GM23338 (cell line): ENCODE results near the gene AGAP3. TPM values are rescaled to one million over a fixed set of nuclear protein-coding genes. Genes with fewer than 3 reads are reported as not detected.

Experiments
- ATAC-seq: fragments of 200-7000 bp; cut with Tn5 transposase; 3 replicates; pipeline ENCODE4 v1.9.1; 2020
- DNase-seq: peaks from one replicate; pipeline ENCODE4 v3.0.0-alpha.2; 2015; ENCODE audit warnings: low spot score
- H2AFZ ChIP-seq: fragments of 200-600 bp; sonication (generic); 2 replicates; pipeline ENCODE4 v1.8.0; 2016; ENCODE audit warnings: antibody characterized with exemption, mild to moderate bottlenecking, moderate library complexity
- H3F3A ChIP-seq: fragments of 200-600 bp; sonication (generic); replicated peaks from 2 replicates; pipeline ENCODE4 v1.8.0; 2017; ENCODE audit warnings: antibody characterized with exemption, mixed run types, low read depth
- H3K27ac ChIP-seq: fragments of 200-600 bp; sonication (generic); 2 replicates; pipeline ENCODE4 v1.6.1; 2016; ENCODE audit warnings: low read depth
- H3K27me3 ChIP-seq: fragments of 200-600 bp; sonication (generic); 2 replicates; pipeline ENCODE4 v1.8.0; 2016; ENCODE audit warnings: mild to moderate bottlenecking, mixed run types, moderate library complexity; ENCODE audit not compliant: insufficient read depth
- H3K36me3 ChIP-seq: fragments of 200-600 bp; sonication (generic); 2 replicates; pipeline ENCODE4 v1.8.0; 2016; ENCODE audit warnings: mild to moderate bottlenecking; ENCODE audit not compliant: insufficient read depth
- H3K4me1 ChIP-seq: fragments of 200-600 bp; sonication (generic); 2 replicates; pipeline ENCODE4 v1.8.0; 2016; ENCODE audit warnings: mild to moderate bottlenecking, moderate library complexity; ENCODE audit not compliant: insufficient read depth
- H3K4me2 ChIP-seq: fragments of 200-600 bp; sonication (generic); 2 replicates; pipeline ENCODE4 v1.7.1; 2017; ENCODE audit warnings: mixed run types
- H3K4me3 ChIP-seq: fragments of 200-600 bp; sonication (generic); 2 replicates; pipeline ENCODE4 v1.6.1; 2016; ENCODE audit warnings: mixed run types
- H3K79me2 ChIP-seq: fragments of 200-600 bp; sonication (generic); replicated peaks from 2 replicates; pipeline ENCODE4 v1.8.0; 2017; ENCODE audit warnings: mild to moderate bottlenecking; ENCODE audit not compliant: insufficient read depth
- H3K9me2 ChIP-seq: fragments of 200-600 bp; sonication (generic); 2 replicates; pipeline ENCODE4 v1.8.0; 2017; ENCODE audit not compliant: insufficient read depth
- H4K20me1 ChIP-seq: fragments of 200-600 bp; sonication (generic); replicated peaks from 2 replicates; pipeline ENCODE4 v1.8.0; 2017; ENCODE audit warnings: mild to moderate bottlenecking; ENCODE audit not compliant: insufficient read depth
- H3K27ac Mint-ChIP-seq: 2 replicates; pipeline ENCODE4 v1.8.0; 2020; ENCODE audit warnings: inconsistent platforms, mild to moderate bottlenecking, moderate library complexity, mixed read lengths
- H3K27me3 Mint-ChIP-seq: 3 replicates; pipeline ENCODE4 v1.8.0; 2022; ENCODE audit warnings: low read depth, mild to moderate bottlenecking, moderate library complexity, mixed read lengths, inconsistent platforms; ENCODE audit not compliant: insufficient read depth, poor library complexity
- H3K36me3 Mint-ChIP-seq: 3 replicates; pipeline ENCODE4 v1.8.0; 2021; ENCODE audit warnings: low read depth, mild to moderate bottlenecking, inconsistent platforms, moderate library complexity, mixed read lengths
- H3K4me1 Mint-ChIP-seq: 3 replicates; pipeline ENCODE4 v1.8.0; 2020; ENCODE audit warnings: mild to moderate bottlenecking, inconsistent platforms, mixed read lengths
- H3K4me3 Mint-ChIP-seq: 3 replicates; pipeline ENCODE4 v1.8.0; 2021; ENCODE audit warnings: moderate library complexity, mild to moderate bottlenecking, inconsistent platforms, mixed read lengths
- H3K9me3 Mint-ChIP-seq: 3 replicates; pipeline ENCODE4 v1.8.0; 2020; ENCODE audit warnings: moderate library complexity, mild to moderate bottlenecking, inconsistent platforms, mixed read lengths
- CREB1 ChIP-seq: fragments of 250-450 bp; sonication (Bioruptor Pico); IDR thresholded peaks from 2 replicates; pipeline ENCODE4 v1.5.0; 2020; ENCODE audit warnings: low read depth, mild to moderate bottlenecking, moderate library complexity
- EZH2 ChIP-seq: fragments of 200-600 bp; sonication (generic); IDR thresholded peaks from one replicate; pipeline ENCODE4 v1.8.0; 2017; ENCODE audit warnings: antibody characterized with exemption, mild to moderate bottlenecking, low read depth; ENCODE audit not compliant: unreplicated experiment
- EZH2phosphoT487 ChIP-seq: fragments of 200-600 bp; sonication (generic); IDR thresholded peaks from one replicate; pipeline ENCODE4 v1.8.1; 2018; ENCODE audit warnings: antibody characterized with exemption; ENCODE audit not compliant: unreplicated experiment
- JUNB ChIP-seq: IDR thresholded peaks from one replicate; pipeline ENCODE4 v1.6.1; 2016; ENCODE audit warnings: antibody characterized with exemption; ENCODE audit not compliant: unreplicated experiment
- NANOG ChIP-seq: IDR thresholded peaks from 2 replicates; pipeline ENCODE4 v1.6.1; 2016; ENCODE audit warnings: antibody characterized with exemption, borderline replicate concordance
- POLR2AphosphoS5 ChIP-seq: IDR thresholded peaks from 2 replicates; pipeline ENCODE4 v1.6.1; 2016; ENCODE audit warnings: antibody characterized with exemption, low read depth
- STAT1 ChIP-seq: IDR thresholded peaks from one replicate; pipeline ENCODE4 v1.6.1; 2016; ENCODE audit warnings: antibody characterized with exemption; ENCODE audit not compliant: unreplicated experiment
- ZNF114 ChIP-seq: fragments of 250-450 bp; sonication (Bioruptor Pico); IDR thresholded peaks from 2 replicates; pipeline ENCODE4 v1.5.0; 2020; ENCODE audit warnings: mild to moderate bottlenecking, moderate library complexity
- ZNF331 ChIP-seq: fragments of 250-450 bp; sonication (Bioruptor Pico); IDR thresholded peaks from 2 replicates; pipeline ENCODE4 v1.5.0; 2020; ENCODE audit warnings: low read depth, mild to moderate bottlenecking, moderate library complexity
- polyA plus RNA-seq: library from polyadenylated mRNA; unstranded; fragments of >200 nt; fragmentation: Nextera tagmentation; extraction: Ambion mirVana; gene quantifications from 2 replicates; pipeline ENCODE4 v1.2.1, GENCODE V29; 2016
- total RNA-seq: library from RNA; depleted of rRNA; stranded (reverse); fragments of >200 nt; shearing (Covaris generic); gene quantifications from 2 replicates; pipeline ENCODE4 v1.2.3, GENCODE V29; 2014
- TF ChIP-seq, protein P1 (sequence below): IDR thresholded peaks from one replicate; pipeline ENCODE4 v1.6.1; 2018; ENCODE audit warnings: antibody characterized with exemption; ENCODE audit not compliant: unreplicated experiment
- TF ChIP-seq, protein P2 (sequence below), 2 experiments: fragments of 200-600 bp in 1 of 2; sonication (generic) in 1 of 2; conservative IDR thresholded peaks; 2 replicates each; pipeline versions ENCODE4 v1.5.1 to v1.6.1; 2016 to 2017; ENCODE audit warnings: antibody characterized with exemption in 2 of 2, low read depth in 2 of 2, mild to moderate bottlenecking in 2 of 2, moderate library complexity in 1 of 2
- TF ChIP-seq, protein P3 (sequence below): fragments of 250-450 bp; sonication (Bioruptor Pico); IDR thresholded peaks from 2 replicates; pipeline ENCODE4 v1.5.0; 2020; ENCODE audit warnings: mild to moderate bottlenecking, moderate library complexity
- TF ChIP-seq, protein P4 (sequence below): IDR thresholded peaks from 2 replicates; pipeline ENCODE4 v1.6.1; 2016; ENCODE audit warnings: antibody characterized with exemption

Gene AGAP3
- total and polyA plus RNA-seq, 2 experiments from 2014 or later: 24.0 to 39.2 TPM

DNA sequence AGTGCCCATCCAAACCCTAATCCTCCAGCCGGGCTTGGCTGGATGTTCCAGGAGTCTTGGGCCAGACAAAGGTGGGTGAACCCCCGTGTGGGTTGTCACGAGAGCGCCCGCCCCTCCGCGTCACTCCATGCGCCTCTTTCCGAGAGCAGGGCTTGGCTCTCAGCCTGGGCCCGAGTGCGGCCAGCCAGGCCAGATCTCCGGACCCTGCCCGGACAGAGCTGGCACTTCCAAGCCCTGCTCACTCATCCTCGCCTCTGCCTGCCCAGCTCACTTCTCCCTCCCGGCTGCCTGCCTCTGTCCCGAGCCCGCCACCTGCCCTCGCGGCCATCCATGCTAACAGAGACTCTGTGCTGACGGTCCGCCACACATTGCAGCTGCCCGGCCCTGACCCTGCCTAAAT lies 34.6 kb downstream of the AGAP3 start:
- TF ChIP-seq, protein P1, sequence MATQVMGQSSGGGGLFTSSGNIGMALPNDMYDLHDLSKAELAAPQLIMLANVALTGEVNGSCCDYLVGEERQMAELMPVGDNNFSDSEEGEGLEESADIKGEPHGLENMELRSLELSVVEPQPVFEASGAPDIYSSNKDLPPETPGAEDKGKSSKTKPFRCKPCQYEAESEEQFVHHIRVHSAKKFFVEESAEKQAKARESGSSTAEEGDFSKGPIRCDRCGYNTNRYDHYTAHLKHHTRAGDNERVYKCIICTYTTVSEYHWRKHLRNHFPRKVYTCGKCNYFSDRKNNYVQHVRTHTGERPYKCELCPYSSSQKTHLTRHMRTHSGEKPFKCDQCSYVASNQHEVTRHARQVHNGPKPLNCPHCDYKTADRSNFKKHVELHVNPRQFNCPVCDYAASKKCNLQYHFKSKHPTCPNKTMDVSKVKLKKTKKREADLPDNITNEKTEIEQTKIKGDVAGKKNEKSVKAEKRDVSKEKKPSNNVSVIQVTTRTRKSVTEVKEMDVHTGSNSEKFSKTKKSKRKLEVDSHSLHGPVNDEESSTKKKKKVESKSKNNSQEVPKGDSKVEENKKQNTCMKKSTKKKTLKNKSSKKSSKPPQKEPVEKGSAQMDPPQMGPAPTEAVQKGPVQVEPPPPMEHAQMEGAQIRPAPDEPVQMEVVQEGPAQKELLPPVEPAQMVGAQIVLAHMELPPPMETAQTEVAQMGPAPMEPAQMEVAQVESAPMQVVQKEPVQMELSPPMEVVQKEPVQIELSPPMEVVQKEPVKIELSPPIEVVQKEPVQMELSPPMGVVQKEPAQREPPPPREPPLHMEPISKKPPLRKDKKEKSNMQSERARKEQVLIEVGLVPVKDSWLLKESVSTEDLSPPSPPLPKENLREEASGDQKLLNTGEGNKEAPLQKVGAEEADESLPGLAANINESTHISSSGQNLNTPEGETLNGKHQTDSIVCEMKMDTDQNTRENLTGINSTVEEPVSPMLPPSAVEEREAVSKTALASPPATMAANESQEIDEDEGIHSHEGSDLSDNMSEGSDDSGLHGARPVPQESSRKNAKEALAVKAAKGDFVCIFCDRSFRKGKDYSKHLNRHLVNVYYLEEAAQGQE: no peak
- TF ChIP-seq ZNF331 (no peak), EZH2phosphoT487 (no peak), ZNF114 (CRISPR knock-in tag) (no peak), EZH2 (no peak), JUNB (no peak), POLR2AphosphoS5 (no peak), CREB1 (no peak), STAT1 (no peak), NANOG (no peak)
- TF ChIP-seq, protein P2, sequence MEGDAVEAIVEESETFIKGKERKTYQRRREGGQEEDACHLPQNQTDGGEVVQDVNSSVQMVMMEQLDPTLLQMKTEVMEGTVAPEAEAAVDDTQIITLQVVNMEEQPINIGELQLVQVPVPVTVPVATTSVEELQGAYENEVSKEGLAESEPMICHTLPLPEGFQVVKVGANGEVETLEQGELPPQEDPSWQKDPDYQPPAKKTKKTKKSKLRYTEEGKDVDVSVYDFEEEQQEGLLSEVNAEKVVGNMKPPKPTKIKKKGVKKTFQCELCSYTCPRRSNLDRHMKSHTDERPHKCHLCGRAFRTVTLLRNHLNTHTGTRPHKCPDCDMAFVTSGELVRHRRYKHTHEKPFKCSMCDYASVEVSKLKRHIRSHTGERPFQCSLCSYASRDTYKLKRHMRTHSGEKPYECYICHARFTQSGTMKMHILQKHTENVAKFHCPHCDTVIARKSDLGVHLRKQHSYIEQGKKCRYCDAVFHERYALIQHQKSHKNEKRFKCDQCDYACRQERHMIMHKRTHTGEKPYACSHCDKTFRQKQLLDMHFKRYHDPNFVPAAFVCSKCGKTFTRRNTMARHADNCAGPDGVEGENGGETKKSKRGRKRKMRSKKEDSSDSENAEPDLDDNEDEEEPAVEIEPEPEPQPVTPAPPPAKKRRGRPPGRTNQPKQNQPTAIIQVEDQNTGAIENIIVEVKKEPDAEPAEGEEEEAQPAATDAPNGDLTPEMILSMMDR (conservative IDR thresholded peaks at IDR 0.05; ENCODE audit: low read depth in 2 of 2): no peak
- TF ChIP-seq, protein P3, sequence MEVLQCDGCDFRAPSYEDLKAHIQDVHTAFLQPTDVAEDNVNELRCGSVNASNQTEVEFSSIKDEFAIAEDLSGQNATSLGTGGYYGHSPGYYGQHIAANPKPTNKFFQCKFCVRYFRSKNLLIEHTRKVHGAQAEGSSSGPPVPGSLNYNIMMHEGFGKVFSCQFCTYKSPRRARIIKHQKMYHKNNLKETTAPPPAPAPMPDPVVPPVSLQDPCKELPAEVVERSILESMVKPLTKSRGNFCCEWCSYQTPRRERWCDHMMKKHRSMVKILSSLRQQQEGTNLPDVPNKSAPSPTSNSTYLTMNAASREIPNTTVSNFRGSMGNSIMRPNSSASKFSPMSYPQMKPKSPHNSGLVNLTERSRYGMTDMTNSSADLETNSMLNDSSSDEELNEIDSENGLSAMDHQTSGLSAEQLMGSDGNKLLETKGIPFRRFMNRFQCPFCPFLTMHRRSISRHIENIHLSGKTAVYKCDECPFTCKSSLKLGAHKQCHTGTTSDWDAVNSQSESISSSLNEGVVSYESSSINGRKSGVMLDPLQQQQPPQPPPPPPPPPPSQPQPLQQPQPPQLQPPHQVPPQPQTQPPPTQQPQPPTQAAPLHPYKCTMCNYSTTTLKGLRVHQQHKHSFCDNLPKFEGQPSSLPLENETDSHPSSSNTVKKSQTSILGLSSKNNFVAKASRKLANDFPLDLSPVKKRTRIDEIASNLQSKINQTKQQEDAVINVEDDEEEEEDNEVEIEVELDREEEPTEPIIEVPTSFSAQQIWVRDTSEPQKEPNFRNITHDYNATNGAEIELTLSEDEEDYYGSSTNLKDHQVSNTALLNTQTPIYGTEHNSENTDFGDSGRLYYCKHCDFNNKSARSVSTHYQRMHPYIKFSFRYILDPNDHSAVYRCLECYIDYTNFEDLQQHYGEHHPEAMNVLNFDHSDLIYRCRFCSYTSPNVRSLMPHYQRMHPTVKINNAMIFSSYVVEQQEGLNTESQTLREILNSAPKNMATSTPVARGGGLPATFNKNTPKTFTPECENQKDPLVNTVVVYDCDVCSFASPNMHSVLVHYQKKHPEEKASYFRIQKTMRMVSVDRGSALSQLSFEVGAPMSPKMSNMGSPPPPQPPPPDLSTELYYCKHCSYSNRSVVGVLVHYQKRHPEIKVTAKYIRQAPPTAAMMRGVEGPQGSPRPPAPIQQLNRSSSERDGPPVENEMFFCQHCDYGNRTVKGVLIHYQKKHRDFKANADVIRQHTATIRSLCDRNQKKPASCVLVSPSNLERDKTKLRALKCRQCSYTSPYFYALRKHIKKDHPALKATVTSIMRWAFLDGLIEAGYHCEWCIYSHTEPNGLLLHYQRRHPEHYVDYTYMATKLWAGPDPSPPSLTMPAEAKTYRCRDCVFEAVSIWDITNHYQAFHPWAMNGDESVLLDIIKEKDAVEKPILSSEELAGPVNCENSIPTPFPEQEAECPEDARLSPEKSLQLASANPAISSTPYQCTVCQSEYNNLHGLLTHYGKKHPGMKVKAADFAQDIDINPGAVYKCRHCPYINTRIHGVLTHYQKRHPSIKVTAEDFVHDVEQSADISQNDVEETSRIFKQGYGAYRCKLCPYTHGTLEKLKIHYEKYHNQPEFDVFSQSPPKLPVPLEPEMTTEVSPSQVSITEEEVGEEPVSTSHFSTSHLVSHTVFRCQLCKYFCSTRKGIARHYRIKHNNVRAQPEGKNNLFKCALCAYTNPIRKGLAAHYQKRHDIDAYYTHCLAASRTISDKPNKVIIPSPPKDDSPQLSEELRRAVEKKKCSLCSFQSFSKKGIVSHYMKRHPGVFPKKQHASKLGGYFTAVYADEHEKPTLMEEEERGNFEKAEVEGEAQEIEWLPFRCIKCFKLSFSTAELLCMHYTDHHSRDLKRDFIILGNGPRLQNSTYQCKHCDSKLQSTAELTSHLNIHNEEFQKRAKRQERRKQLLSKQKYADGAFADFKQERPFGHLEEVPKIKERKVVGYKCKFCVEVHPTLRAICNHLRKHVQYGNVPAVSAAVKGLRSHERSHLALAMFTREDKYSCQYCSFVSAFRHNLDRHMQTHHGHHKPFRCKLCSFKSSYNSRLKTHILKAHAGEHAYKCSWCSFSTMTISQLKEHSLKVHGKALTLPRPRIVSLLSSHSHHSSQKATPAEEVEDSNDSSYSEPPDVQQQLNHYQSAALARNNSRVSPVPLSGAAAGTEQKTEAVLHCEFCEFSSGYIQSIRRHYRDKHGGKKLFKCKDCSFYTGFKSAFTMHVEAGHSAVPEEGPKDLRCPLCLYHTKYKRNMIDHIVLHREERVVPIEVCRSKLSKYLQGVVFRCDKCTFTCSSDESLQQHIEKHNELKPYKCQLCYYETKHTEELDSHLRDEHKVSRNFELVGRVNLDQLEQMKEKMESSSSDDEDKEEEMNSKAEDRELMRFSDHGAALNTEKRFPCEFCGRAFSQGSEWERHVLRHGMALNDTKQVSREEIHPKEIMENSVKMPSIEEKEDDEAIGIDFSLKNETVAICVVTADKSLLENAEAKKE (CRISPR knock-in tag): no peak
- TF ChIP-seq, protein P4, sequence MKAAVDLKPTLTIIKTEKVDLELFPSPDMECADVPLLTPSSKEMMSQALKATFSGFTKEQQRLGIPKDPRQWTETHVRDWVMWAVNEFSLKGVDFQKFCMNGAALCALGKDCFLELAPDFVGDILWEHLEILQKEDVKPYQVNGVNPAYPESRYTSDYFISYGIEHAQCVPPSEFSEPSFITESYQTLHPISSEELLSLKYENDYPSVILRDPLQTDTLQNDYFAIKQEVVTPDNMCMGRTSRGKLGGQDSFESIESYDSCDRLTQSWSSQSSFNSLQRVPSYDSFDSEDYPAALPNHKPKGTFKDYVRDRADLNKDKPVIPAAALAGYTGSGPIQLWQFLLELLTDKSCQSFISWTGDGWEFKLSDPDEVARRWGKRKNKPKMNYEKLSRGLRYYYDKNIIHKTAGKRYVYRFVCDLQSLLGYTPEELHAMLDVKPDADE: no peak
- Mint-ChIP-seq H3K27me3 (peaks cover 31% of the 10 kb centered on the region), H3K27ac (no peak overlapping the region), H3K9me3 (no peaks in the 10 kb centered on the region), H3K36me3 (peaks cover 36% of the 10 kb centered on the region), H3K4me1 (peaks cover 30% of the 10 kb centered on the region), H3K4me3 (no peak overlapping the region)
- ATAC-seq (no peak), DNase-seq (no peak)
- Histone ChIP-seq H4K20me1 (peaks cover 33% of the 10 kb centered on the region), H3K27ac (no peak overlapping the region), H3F3A (peaks cover 16% of the 10 kb centered on the region), H3K4me1 (peaks cover 14% of the 10 kb centered on the region; the same call in 1 of the 2 replicates), H3K4me3 (no peak overlapping the region), H3K9me2 (no peaks in the 10 kb centered on the region), H3K36me3 (no peaks in the 10 kb centered on the region; the same call in 1 of the 2 replicates), H3K4me2 (no peak overlapping the region), H2AFZ (no peak overlapping the region), H3K79me2 (no peaks in the 10 kb centered on the region), H3K27me3 (peaks cover 22% of the 10 kb centered on the region)
